HL-60 (cell line): ENCODE measurements around the gene PTDSS2.

Experiments
- DNase-seq, 2 experiments: peaks; one replicate each; pipeline ENCODE4 v3.0.0-alpha.2; 2010 to 2020; ENCODE audit warnings: low read depth in 1 of 2, low spot score in 1 of 2
- H3K27ac ChIP-seq: fragments of 250-450 bp; sonication (Bioruptor Pico); replicated peaks from 2 replicates; pipeline ENCODE4 v1.5.1; 2020; ENCODE audit warnings: mild to moderate bottlenecking, moderate library complexity
- H3K27me3 ChIP-seq: fragments of 250-450 bp; sonication (Bioruptor Pico); 2 replicates; pipeline ENCODE4 v1.5.1; 2021; ENCODE audit warnings: mild to moderate bottlenecking, moderate library complexity; ENCODE audit not compliant: insufficient read depth, poor library complexity, severe bottlenecking
- H3K4me3 ChIP-seq: replicated peaks from 2 replicates; pipeline ENCODE4 v1.5.1; 2011; ENCODE audit warnings: mild to moderate bottlenecking, control low read depth, low read length; ENCODE audit not compliant: insufficient read depth
- GABPA ChIP-seq: IDR thresholded peaks from 2 replicates; pipeline ENCODE4 v1.6.1; 2012; ENCODE audit warnings: low read depth
- POLR2AphosphoS5 ChIP-seq: IDR thresholded peaks from 2 replicates; pipeline ENCODE4 v1.6.1; 2012; ENCODE audit warnings: low read depth
- REST ChIP-seq: IDR thresholded peaks from 2 replicates; pipeline ENCODE4 v1.6.1; 2012; ENCODE audit warnings: low read depth; ENCODE audit not compliant: insufficient replicate concordance
- SPI1 ChIP-seq: IDR thresholded peaks from 2 replicates; pipeline ENCODE4 v1.6.1; 2012; ENCODE audit warnings: low read depth, mild to moderate bottlenecking, borderline replicate concordance
- TF ChIP-seq, protein P1 (sequence below): IDR thresholded peaks from one replicate; pipeline ENCODE4 v1.5.1; 2011; ENCODE audit warnings: low read length, control low read depth, inconsistent platforms; ENCODE audit not compliant: insufficient read depth

Gene PTDSS2

DNA sequence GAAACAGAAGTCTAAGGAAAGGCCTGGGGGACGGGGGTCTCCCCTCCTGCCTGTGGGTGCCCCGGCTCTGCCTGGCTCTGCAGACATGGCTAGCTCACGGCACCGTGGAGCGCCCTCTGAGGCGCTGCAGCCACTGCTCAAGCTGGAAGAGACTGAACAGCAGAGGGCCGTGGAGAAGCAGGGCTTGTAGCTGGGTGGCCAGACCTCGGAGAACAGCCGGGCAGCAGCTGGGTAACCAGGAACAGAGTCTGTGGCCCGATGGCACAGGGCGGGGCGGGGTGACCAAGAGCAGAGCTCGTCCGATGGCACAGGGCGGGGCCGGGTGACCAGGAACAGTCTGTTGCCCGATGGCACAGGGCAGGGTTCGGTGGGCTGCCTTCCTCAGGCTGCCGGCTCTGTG, 38.9 kb downstream of the PTDSS2 start:
- H3K27ac ChIP-seq: no peak overlapping the region
- no peaks in the 10 kb centered on the region for H3K27me3 ChIP-seq
- TF ChIP-seq GABPA (no peak), SPI1 (no peak)
- no peak overlapping the region for H3K4me3 ChIP-seq
- DNase-seq: no peak

DNA sequence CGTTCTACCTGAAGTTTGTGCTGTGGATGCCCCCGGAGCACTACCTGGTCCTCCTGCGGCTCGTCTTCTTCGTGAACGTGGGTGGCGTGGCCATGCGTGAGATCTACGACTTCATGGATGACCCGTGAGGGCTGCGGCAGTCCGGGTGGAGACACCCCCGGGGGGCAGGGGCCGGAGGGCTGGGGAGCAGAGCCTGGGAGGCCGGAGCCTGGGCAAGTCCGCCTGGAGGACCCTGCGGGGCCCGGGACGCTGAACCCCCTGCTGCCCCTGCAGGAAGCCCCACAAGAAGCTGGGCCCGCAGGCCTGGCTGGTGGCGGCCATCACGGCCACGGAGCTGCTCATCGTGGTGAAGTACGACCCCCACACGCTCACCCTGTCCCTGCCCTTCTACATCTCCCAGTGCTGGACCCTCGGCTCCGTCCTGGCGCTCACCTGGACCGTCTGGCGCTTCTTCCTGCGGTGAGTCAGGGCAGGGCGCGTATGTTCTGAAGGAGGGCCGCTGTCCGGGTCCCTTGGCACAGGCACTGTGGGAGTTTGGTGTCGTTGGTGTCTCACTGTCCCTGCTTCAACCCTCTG, 39.6 kb downstream of the PTDSS2 start:
- Histone ChIP-seq H3K27ac (no peak overlapping the region), H3K4me3 (no peak overlapping the region)
- TF ChIP-seq POLR2AphosphoS5 (no peak), SPI1 (no peak)
- TF ChIP-seq, protein P1, sequence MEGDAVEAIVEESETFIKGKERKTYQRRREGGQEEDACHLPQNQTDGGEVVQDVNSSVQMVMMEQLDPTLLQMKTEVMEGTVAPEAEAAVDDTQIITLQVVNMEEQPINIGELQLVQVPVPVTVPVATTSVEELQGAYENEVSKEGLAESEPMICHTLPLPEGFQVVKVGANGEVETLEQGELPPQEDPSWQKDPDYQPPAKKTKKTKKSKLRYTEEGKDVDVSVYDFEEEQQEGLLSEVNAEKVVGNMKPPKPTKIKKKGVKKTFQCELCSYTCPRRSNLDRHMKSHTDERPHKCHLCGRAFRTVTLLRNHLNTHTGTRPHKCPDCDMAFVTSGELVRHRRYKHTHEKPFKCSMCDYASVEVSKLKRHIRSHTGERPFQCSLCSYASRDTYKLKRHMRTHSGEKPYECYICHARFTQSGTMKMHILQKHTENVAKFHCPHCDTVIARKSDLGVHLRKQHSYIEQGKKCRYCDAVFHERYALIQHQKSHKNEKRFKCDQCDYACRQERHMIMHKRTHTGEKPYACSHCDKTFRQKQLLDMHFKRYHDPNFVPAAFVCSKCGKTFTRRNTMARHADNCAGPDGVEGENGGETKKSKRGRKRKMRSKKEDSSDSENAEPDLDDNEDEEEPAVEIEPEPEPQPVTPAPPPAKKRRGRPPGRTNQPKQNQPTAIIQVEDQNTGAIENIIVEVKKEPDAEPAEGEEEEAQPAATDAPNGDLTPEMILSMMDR: no peak

GRCh38 chr11:490186-490929, 40.3 kb downstream of the PTDSS2 start:
- DNase-seq: no peak
- TF ChIP-seq POLR2AphosphoS5 (no peak), REST (no peak), SPI1 (no peak), GABPA (no peak)
- TF ChIP-seq, protein P1: no peak
- no peak overlapping the region for H3K27ac ChIP-seq
- H3K27me3 ChIP-seq: no peaks in the 10 kb centered on the region
- no peak overlapping the region for H3K4me3 ChIP-seq

More for the DNA sequence above, 39.6 kb downstream of the PTDSS2 start:
- no peak for DNase-seq
- H3K27me3 ChIP-seq: no peaks in the 10 kb centered on the region

DNA sequence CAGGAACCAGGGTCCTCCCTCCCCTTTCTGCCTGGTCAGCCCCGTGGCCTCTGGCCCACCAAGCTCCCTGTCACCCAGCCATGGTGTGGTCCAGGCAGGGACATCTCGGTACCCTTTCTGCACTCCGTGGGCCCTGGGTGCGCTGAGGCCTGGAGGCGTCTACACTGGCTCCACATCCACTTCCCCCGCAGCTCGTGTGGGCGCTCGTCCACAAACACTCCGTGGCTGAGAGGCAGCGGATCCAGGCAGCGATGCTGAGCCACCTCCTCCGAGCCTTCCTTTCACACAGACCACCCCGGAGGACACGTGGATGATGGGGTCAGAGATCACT, 40.8 kb downstream of the PTDSS2 start:
- no peak overlapping the region for H3K4me3 ChIP-seq
- DNase-seq: no peak
- no peak overlapping the region for H3K27ac ChIP-seq
- H3K27me3 ChIP-seq: no peaks in the 10 kb centered on the region
- TF ChIP-seq SPI1 (no peak), POLR2AphosphoS5 (no peak), GABPA (no peak), REST (no peak)
- TF ChIP-seq, protein P1: no peak
